GM12892 (cell line): Measurements from ENCODE around the gene ARRDC5.

Experiments used
- POLR2A ChIP-seq: IDR thresholded peaks from 2 replicates; pipeline ENCODE4 v1.6.1; 2011; ENCODE audit warnings: low read depth, low read length, control low read depth
- POLR2AphosphoS5 ChIP-seq: IDR thresholded peaks from 2 replicates; pipeline ENCODE4 v1.6.1; 2011; ENCODE audit warnings: low read depth, low read length, control low read depth
- TAF1 ChIP-seq: IDR thresholded peaks from 2 replicates; pipeline ENCODE4 v1.6.1; 2011; ENCODE audit warnings: low read depth, mild to moderate bottlenecking, control low read depth, low read length, borderline replicate concordance

DNA sequence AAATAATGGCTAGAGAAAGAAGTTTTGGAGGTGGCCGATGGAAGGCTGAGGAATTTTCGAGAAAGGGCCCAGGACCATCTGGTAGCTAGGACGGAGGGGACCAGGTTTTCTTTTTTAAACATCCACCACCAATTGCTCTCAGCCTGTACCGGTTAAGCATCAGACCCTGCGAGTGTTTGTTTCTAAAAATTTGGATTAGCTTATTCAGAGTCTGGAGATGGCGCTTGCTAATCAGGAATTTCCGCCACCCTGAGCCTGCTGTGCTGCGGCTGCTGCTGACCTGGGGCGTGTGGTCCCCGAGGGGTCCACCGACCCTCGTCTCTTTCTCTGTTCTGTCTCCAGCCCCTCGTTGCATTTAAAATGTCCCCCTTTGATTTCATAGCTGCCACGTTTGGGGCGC lies 8.6 kb upstream of the ARRDC5 start:
- TF ChIP-seq POLR2A (no peak), POLR2AphosphoS5 (no peak), TAF1 (no peak)
